Measurements from ENCODE around the gene FXYD7. TPM values are rescaled to one million over a fixed set of nuclear protein-coding genes. Genes with fewer than 3 reads are reported as not detected.

FXYD7 gene
- total and polyA plus RNA-seq, 2 of the 13 experiments (the other 11 are each of a cell fraction or from before 2014, with no cell fraction given): 0.55 TPM; not detected in 1

- TF ChIP-seq HOXD1 (CRISPR knock-in tag; IDR thresholded peaks at IDR 0.05): no peak
- no peak for TF ChIP-seq ZNF564 (CRISPR knock-in tag; IDR thresholded peaks at IDR 0.05)
- TF ChIP-seq ZFP91 (CRISPR knock-in tag; IDR thresholded peaks at IDR 0.05; ENCODE audit: borderline replicate concordance): no peak
- no peak for TF ChIP-seq ISX (CRISPR knock-in tag; conservative IDR thresholded peaks at IDR 0.05)
- no peak for TF ChIP-seq SP4 (CRISPR knock-in tag; IDR thresholded peaks at IDR 0.05)
- peak; percentile 80 for TF ChIP-seq HDAC1 (CRISPR knock-in tag; IDR thresholded peaks at IDR 0.05)
- no peak for TF ChIP-seq LBX2 (CRISPR knock-in tag; IDR thresholded peaks at IDR 0.05; ENCODE audit: borderline replicate concordance)
- TF ChIP-seq CREB3 (CRISPR knock-in tag; IDR thresholded peaks at IDR 0.05): no peak
- TF ChIP-seq ZBTB3 (CRISPR knock-in tag; IDR thresholded peaks at IDR 0.05; ENCODE audit: borderline replicate concordance, low read depth): no peak
- TF ChIP-seq MIER3 (CRISPR knock-in tag; IDR thresholded peaks at IDR 0.05; ENCODE audit: borderline replicate concordance): no peak
- TF ChIP-seq HINFP (CRISPR knock-in tag; IDR thresholded peaks at IDR 0.05; ENCODE audit: low read depth): no peak
- TF ChIP-seq ZXDC (CRISPR knock-in tag; IDR thresholded peaks at IDR 0.05): no peak
- TF ChIP-seq YEATS2 (CRISPR knock-in tag; IDR thresholded peaks at IDR 0.05; ENCODE audit: borderline replicate concordance): no peak
- TF ChIP-seq E2F1 (CRISPR knock-in tag; IDR thresholded peaks at IDR 0.05): no peak
- TF ChIP-seq ZNF34 (CRISPR knock-in tag; IDR thresholded peaks at IDR 0.05; ENCODE audit: borderline replicate concordance): no peak
- TF ChIP-seq ZNF30 (CRISPR knock-in tag; IDR thresholded peaks at IDR 0.05): no peak
- no peak for TF ChIP-seq ZNF24 (IDR thresholded peaks at IDR 0.05)
- no peak for TF ChIP-seq ZBTB21 (CRISPR knock-in tag; IDR thresholded peaks at IDR 0.05)
- TF ChIP-seq KDM6A (CRISPR knock-in tag; IDR thresholded peaks at IDR 0.05; ENCODE audit: low read depth): peak; percentile 90
Observed at GRCh38 chr19:35130761-35131720, 12.0 kb upstream of the FXYD7 start (continued).

Data from HepG2 (cell line).